ENCODE measurements around the gene CEND1.

- TF ChIP-seq, protein P1, sequence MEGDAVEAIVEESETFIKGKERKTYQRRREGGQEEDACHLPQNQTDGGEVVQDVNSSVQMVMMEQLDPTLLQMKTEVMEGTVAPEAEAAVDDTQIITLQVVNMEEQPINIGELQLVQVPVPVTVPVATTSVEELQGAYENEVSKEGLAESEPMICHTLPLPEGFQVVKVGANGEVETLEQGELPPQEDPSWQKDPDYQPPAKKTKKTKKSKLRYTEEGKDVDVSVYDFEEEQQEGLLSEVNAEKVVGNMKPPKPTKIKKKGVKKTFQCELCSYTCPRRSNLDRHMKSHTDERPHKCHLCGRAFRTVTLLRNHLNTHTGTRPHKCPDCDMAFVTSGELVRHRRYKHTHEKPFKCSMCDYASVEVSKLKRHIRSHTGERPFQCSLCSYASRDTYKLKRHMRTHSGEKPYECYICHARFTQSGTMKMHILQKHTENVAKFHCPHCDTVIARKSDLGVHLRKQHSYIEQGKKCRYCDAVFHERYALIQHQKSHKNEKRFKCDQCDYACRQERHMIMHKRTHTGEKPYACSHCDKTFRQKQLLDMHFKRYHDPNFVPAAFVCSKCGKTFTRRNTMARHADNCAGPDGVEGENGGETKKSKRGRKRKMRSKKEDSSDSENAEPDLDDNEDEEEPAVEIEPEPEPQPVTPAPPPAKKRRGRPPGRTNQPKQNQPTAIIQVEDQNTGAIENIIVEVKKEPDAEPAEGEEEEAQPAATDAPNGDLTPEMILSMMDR (conservative IDR thresholded peaks at IDR 0.05 in 1 of 2, IDR thresholded peaks at IDR 0.05 in 1 of 2; ENCODE audit: extremely low read depth in 1 of 2, insufficient read depth in 1 of 2, low read depth in 1 of 2, low read length in 2 of 2) = no peak
- no peak for TF ChIP-seq EZH2 (IDR thresholded peaks at IDR 0.05; ENCODE audit: borderline replicate concordance, low read length)
These were observed 26.0 kb upstream of the CEND1 start for GRCh38 chr11:815675-816432.
